Non-pigmented ciliary epithelial cell (primary cell): ENCODE data around the gene HIVEP3.
A peak's percentile ranks its signal among the peaks of the same experiment; 100 is the strongest.

Experiments
- DNase-seq: peaks from one replicate; pipeline ENCODE4 v3.0.0-alpha.2; 2010; ENCODE audit warnings: low read depth

HIVEP3 gene

GRCh38 chr1:41513383-41513735 lies 405.4 kb downstream of the HIVEP3 start:
- no peak for DNase-seq

DNA sequence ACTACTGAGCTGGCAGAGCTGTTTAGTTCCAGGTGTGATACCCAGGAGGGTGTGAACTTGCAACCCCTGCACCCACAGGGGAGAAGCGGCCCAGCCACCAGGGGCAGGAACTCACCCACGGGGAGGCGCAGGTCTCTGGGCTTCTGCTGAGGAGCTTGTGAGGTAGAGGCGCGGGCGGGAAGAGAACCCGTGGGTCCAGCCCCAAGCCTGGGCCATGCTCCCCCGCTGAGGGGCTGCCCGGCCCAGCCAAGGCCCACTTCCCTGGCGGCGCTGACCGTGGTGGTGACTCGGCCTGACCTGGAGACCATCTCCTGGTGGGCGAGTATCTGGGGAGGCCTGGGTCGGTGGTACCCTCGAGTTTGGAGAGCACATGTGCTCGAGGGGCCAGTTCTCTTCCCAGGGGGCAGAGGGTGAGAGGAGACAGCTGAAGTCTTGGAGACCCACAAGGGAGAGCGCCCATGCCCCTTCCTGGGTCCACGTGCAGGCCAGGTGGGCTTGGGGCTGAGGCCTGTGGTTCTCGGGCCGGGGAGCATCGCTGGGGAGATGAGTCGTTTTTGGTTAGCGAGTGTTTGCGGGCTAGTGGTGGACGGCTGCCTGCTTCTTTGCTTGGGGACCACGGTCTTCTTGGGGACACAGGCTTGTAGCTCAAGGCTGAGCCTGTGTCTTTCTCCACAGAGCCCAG lies 405.9 kb downstream of the HIVEP3 start:
- DNase-seq = no peak

- no peak for DNase-seq
Measured at GRCh38 chr1:41511239-41511540, 407.5 kb downstream of the HIVEP3 start.

GRCh38 chr1:41510531-41511238 lies 408.0 kb downstream of the HIVEP3 start:
- no peak for DNase-seq

- no peak for DNase-seq
Measured at GRCh38 chr1:41509270-41509671, 409.5 kb downstream of the HIVEP3 start.

DNA sequence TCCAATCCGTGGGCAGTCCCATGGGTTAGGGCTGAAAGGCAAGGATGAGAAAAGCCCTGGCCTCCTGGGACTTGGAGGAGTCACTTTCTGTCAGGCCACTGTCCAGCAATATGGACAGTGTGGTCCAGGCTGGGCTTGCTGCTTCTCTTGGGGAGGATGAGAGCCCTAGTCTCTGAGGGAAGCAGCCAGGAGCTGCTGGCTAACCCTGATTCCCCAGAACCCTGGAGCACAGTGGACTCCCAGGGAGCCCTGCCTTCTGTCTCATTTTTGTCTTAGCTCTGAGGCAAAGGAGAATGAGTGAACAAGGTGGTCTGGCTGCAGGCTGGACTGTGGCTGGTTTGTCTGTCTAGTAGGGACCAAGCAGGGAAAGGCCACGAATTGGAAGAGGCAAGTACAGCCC lies 410.4 kb downstream of the HIVEP3 start:
- no peak for DNase-seq

DNA sequence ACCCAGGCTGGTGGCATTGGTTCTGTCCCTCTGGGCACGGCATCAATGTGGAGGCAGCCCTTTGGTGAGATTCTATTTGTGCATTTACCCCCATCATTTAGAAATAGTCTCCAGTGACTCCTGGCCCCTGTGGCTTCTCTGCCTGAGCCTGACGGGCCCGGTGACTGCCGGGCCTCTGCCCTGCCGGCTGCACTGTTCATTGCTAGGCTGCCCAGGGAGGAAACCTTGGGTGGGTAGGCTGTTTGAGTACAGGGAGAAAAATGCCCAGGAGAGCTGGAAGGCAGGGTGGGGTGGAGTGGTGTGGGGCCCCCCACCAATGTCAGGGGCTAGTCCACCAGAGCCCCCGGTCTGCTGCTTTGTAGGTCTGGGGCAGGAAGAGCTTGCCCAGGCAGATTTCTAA lies 410.9 kb downstream of the HIVEP3 start:
- no peak for DNase-seq

- no peak for DNase-seq
Measured at GRCh38 chr1:41507110-41507720, 411.5 kb downstream of the HIVEP3 start.

DNA sequence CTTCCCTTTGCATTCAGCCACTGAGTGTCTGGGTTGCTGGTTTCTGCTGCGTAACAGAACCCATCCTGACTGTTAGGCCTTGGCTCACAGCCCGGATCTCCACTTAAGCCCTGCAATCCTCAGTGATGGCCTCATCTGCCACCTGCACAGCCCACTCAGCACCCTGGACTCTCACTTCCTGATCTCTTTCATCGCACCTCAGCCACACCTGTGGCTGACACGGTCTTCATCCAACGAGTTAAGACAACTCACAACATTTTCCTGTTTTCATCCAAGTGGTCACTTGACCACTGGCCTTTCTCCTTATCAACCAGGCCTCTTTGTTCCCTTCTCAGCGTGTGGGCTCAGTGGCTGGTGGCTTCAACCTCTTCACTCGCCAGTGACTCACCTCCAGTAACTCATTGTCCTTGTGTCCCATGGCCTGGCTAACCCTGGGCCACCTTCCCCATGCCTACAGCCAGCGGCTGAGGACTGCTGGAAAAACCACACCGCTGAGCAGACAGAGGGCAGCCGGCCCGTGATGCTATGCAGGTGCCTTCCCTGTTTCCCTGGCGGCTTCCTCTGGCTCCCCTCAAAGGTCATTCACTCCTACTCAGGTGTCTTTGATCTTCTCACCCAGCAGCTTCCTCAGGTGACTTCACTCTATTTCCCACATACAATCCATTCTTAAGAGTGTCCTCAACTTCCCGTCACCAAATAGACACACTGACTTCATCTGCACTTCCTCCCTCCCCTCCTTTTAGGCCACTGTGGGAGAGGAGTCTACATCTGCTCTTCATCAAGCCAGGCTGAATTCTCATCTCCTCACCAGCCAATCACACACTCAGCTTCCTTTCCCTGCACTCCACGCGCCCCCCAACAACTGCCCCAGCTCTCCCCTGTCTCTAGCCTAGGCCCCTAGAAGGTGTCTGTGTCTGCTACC lies 414.3 kb downstream of the HIVEP3 start:
- peak; percentile 70 for DNase-seq

DNA sequence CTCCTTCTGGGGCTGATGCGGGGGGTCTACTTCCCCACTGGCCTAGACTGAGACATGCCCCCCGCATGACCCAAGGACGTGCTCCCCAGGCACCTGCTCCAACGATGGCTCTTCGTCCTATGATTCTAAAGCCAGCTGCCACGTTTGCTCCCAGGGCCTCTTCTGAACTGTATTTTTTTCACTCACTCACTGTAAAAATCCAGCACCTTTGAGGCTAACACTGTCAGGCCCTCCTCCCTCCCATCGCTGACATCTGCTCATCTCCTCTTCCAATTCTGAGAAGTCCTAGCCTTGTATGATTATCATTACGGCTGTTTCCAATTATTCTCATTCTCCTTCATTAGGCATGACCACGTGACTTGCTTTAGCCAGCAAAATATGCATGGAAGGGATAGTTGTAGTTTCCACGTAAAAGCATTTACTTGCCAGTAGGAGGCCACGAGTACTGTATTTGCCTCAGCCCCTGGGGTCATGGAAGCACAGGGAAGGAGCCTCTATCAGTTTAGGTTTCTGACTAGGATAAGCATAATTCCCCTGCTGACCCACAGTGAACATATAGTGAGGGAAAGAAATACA lies 415.1 kb downstream of the HIVEP3 start:
- DNase-seq = no peak

- DNase-seq = no peak
Measured at GRCh38 chr1:41502912-41503311, 415.8 kb downstream of the HIVEP3 start.

GRCh38 chr1:41501581-41501980 lies 417.1 kb downstream of the HIVEP3 start:
- DNase-seq = no peak

DNA sequence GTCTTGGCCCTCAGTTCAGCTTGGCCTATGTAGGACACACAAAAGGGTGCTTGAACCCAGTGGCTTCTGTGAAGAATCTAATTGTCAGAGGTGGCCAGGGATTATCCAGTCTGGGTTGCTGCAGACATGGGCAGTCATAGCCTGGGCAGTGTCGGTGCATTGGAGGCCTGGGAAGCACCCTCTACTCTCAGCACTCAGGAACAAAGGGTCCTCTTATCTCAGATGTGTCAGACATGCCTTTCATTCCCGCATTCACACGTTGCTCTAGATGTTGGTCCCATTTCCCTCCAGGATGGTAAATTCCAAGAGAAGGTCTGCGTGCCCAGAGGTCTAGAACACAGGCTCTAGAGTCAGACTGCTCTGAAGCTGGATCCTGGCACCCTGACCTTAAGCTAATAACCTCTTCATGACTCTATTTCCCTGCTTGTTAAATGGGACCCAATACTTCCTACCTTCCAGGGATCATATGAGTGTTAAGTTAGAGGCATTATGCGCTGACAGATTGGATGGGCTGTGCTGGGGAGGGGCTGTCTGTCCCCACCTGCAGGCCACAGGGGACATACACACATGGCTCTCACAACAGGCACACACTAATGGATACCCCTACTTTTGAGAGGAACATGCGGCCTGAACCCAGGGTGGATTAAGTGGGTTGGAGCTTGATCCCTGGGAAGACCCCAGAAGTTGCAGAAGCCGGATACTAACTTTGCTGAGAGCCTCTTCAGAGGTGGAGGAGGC lies 417.8 kb downstream of the HIVEP3 start:
- DNase-seq = no peak

DNA sequence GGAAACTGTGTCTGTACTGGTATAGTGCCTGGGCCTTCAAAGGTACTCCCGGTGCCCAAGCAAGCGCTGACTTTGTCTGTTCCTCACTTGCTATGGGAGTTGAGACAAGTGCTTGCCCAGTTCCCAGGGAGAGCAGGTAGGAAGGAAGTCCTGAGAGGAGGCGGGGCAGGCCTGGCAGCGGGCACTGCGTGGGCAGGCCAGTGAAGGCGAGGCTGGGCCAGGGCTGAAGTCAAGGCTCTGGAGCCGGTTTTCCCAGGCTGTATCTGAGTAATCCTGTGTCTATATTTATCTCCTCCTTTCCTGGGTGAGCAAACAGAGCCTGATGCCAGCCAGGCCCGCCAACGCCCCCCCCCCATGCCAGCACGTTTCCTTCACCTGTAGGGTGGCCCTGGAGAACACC lies 418.3 kb downstream of the HIVEP3 start:
- no peak for DNase-seq

- no peak for DNase-seq
Measured at GRCh38 chr1:41499591-41499990, 419.1 kb downstream of the HIVEP3 start.

DNA sequence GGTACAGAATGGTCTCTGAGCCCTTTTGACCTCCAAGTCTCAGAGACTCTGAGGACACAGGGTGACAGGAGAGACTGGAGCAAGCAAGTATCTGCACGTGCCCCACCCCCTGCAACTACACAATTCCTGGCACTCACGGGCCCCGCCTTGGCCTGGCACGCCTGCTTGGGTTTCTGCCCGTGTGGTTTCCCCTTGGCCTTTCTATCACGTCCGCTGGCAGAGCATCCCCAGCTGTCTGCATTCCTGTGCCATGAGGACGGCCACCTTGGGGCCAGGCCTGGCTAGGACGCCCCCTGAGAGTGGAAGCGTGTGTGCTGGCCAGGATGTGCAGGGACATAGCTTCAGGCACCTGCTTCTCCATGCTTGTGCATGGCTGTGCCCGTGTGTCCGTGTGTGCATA lies 419.9 kb downstream of the HIVEP3 start:
- no peak for DNase-seq

DNA sequence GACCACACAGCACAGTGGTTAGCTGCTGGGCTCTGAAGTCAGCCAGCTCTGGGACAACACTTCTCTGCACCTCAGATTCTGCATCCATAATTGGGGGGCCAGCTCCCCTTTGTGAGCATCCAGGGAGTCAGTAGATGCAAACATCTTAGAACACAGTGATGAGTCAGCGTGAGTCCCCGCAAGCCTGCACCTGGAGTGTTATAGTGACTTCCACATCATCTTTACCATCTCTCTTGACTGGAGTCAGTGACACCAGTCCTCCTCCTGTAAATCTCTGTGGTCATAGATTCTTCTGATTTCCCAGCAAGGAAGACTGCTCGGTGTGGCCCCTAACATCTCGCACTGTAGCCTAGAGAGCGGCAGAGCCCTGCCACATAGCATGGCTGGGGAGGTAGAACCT lies 420.3 kb downstream of the HIVEP3 start:
- DNase-seq = no peak

DNA sequence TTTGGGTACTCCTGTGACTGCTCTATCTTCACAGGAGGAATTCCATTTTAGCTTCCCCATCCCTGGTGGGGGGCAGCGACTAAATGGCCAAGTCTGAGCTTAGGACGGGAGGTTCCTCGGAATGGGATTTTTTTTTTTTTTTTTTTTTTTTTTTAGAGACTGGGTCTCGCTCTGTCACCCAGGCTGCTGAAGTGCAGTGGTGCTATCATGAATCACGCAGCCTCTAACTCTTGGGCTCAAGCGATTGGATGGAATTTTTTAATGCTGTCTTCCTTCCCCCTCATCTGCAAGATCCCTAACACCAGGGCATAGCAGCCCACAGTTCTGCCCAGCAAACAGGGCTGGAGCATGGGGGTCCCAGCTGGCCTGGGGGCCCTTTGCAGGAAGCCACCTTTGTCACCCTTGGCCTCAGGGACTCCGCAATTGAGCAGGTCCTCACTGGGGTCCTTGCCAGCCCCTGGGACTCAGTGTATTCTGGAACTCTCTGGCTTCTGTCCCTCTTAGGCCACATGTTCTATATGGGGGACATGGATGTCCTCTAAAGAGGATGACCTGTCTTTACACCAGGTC lies 421.2 kb downstream of the HIVEP3 start:
- DNase-seq = no peak

DNA sequence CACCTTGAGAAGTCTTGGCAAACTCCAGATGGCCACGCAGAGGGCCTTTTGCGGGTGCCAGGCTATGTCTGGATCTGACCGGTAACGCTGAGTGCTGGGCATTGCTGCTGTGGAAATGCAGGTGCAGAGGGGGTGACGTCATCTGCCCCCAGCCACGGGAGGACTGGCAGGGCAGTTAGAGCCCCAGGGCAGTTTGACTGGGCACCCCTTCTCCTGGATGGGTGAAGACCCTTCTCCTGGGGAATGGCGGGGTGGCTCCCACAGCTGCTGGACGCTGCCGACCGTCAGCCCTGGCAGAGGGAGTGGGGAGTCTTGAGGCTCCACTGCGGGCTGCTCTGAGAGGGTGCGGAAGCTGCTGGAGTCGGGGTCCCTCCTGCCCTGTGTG lies 421.7 kb downstream of the HIVEP3 start:
- no peak for DNase-seq

- no peak for DNase-seq
Measured at GRCh38 chr1:41496080-41497055, 422.4 kb downstream of the HIVEP3 start.
